Middle frontal gyrus (tissue), 1 donor: ENCODE data around the gene LSG1.

Source experiments
- DNase-seq: peaks from one replicate; pipeline ENCODE4 v3.0.0-alpha.2; 2015; ENCODE audit warnings: low spot score; ENCODE audit errors: extremely low spot score

LSG1 gene

GRCh38 chr3:194687638-194688199, 15.7 kb upstream of the LSG1 start:
- DNase-seq: no peak

GRCh38 chr3:194686816-194687637, 15.0 kb upstream of the LSG1 start:
- no peak for DNase-seq

- no peak for DNase-seq
Observed at GRCh38 chr3:194686414-194686815, 14.4 kb upstream of the LSG1 start.

GRCh38 chr3:194685718-194686413, 13.9 kb upstream of the LSG1 start, which contains the start of gene FAM43A:
Gene FAM43A (plus strand): TSS chr3:194685883. CDS start chr3:194686827, 944 bp downstream.
- DNase-seq: peak; percentile 65

- DNase-seq: no peak
Observed at GRCh38 chr3:194685065-194685717, 13.2 kb upstream of the LSG1 start.

GRCh38 chr3:194683380-194683779, 11.4 kb upstream of the LSG1 start:
- no peak for DNase-seq

- DNase-seq: peak; percentile 74
Observed at GRCh38 chr3:194682694-194683310, 10.8 kb upstream of the LSG1 start.

- no peak for DNase-seq
Observed at GRCh38 chr3:194682189-194682693, 10.2 kb upstream of the LSG1 start.

GRCh38 chr3:194680888-194681615, 9.1 kb upstream of the LSG1 start:
- DNase-seq: no peak

- DNase-seq: no peak
Observed at GRCh38 chr3:194676471-194676870, 4.5 kb upstream of the LSG1 start.

GRCh38 chr3:194675680-194676079, 3.7 kb upstream of the LSG1 start:
- DNase-seq: no peak

- no peak for DNase-seq
Observed at GRCh38 chr3:194675081-194675640, 3.2 kb upstream of the LSG1 start.

GRCh38 chr3:194673761-194674160, 1.8 kb upstream of the LSG1 start:
- peak; percentile 37 for DNase-seq

- DNase-seq: no peak
Observed at GRCh38 chr3:194672876-194673275, 885 bp upstream of the LSG1 start.

- DNase-seq: no peak
Observed at GRCh38 chr3:194671511-194671899, 486 bp downstream of the LSG1 start.

GRCh38 chr3:194667363-194667762, 4.6 kb downstream of the LSG1 start:
- no peak for DNase-seq

- DNase-seq: no peak
Observed at GRCh38 chr3:194664857-194665256, 7.1 kb downstream of the LSG1 start.

GRCh38 chr3:194661946-194662345, 10.0 kb downstream of the LSG1 start:
- no peak for DNase-seq

- no peak for DNase-seq
Observed at GRCh38 chr3:194661374-194661773, 10.6 kb downstream of the LSG1 start.

- DNase-seq: no peak
Observed at GRCh38 chr3:194659778-194660177, 12.2 kb downstream of the LSG1 start.
